ENCODE data around the gene ATP6V0A4.

The ATP6V0A4 gene

DNA sequence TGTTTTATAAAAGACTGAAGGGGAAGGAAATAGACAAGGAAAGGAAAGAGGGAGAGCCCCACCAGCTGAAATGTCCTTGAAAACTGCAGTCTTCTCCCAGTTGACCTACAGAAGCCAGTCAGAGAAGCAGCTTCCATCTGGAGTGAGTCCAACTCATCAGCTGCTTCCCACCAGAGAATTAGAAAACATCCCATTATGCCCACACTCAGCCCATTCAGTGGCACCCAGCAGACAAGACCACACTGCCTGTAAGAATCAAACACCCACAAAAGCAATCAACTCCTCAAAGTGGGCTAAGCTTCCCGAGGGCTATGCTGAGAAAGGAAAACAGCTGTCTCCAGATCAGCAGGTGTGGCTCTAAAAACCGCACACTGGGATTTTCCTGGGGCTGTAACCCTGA lies 29.8 kb downstream of the ATP6V0A4 start:
- Mint-ChIP-seq H3K27ac (no peak overlapping the region), H3K4me1 (peaks cover 11% of the 10 kb centered on the region), H3K27me3 (ENCODE audit: low read depth, poor library complexity) (peaks cover 15% of the 10 kb centered on the region), H3K9me3 (no peaks in the 10 kb centered on the region), H3K36me3 (ENCODE audit: low read depth) (no peaks in the 10 kb centered on the region), H3K4me3 (no peak overlapping the region)
- no peak for DNase-seq
- TF ChIP-seq, protein P1, sequence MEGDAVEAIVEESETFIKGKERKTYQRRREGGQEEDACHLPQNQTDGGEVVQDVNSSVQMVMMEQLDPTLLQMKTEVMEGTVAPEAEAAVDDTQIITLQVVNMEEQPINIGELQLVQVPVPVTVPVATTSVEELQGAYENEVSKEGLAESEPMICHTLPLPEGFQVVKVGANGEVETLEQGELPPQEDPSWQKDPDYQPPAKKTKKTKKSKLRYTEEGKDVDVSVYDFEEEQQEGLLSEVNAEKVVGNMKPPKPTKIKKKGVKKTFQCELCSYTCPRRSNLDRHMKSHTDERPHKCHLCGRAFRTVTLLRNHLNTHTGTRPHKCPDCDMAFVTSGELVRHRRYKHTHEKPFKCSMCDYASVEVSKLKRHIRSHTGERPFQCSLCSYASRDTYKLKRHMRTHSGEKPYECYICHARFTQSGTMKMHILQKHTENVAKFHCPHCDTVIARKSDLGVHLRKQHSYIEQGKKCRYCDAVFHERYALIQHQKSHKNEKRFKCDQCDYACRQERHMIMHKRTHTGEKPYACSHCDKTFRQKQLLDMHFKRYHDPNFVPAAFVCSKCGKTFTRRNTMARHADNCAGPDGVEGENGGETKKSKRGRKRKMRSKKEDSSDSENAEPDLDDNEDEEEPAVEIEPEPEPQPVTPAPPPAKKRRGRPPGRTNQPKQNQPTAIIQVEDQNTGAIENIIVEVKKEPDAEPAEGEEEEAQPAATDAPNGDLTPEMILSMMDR (IDR thresholded peaks at IDR 0.05): no peak

DNA sequence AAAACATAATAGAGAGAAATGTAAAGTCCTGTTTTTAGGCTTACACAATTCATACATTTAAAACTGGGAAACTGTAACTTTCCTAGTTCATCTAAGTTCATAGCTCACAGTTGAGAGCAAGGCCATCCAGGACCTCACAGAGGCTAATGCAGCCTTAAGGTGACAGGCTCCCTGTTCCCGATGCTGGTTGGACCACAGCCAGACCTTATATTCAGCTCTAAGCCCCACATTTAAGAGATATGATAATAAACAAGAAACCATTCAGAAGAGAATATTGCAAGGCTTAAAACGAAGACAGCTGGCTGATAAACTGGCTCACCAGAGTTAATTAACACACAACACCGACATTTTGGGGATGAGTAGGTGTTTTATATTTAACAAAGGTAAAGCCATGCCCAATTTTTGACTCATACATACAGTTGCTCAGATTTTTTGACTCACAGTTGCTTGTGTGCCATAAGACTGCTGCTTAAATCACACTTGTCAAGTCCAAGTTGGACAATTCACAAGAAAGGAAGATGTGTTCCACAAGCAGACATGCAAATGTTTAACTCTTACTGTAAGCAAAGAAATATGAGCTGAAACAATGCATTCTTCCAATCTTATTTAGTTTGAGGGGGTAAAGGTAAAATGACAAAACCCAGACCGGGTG lies 41.3 kb downstream of the ATP6V0A4 start:
- no peak for DNase-seq
- TF ChIP-seq, protein P1 (IDR thresholded peaks at IDR 0.05): no peak
- Mint-ChIP-seq H3K9me3 (no peaks in the 10 kb centered on the region), H3K4me1 (peaks cover 22% of the 10 kb centered on the region), H3K36me3 (ENCODE audit: low read depth) (no peaks in the 10 kb centered on the region), H3K27me3 (ENCODE audit: low read depth, poor library complexity) (peaks cover 3% of the 10 kb centered on the region), H3K4me3 (no peak overlapping the region), H3K27ac (no peak overlapping the region)

DNA sequence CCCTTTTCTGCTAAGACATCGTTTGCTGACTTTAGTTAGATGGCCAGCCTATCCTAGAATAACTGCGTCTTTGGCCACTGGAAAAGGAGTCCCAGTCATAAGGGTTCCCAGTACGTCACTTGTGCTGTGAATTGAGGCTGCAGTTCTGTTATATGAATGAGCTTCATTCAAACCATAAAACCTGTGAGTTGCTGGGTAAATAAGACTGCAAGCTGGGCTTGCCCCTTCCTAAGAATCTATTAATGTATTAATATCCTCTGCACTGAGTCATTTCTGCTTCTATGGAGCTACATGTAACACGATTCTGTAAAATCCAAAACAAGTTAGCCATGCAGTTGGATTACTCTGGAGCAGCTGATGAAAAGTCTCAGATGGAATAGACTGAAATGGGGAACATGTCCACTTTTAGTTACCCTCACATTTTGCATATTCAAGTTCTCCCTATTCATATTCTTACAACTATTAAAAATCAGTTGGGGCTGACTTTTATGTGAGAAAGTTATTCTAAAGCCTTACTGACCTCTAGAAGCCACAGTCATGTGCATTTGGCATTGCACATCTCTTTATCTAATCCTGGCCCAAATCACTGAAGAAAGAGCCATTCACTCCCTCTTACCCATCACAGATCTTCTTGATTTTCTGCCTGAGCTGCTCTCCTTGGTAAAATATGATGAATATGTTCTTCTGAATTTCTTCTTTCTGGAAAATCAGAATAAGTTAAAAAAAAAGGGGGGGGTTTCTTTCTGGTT lies 42.0 kb downstream of the ATP6V0A4 start:
- H3K27ac Mint-ChIP-seq: peak overlapping the region; percentile 85
- H3K27me3 Mint-ChIP-seq (ENCODE audit: low read depth, poor library complexity): peaks cover 6% of the 10 kb centered on the region
- DNase-seq: no peak
- no peak overlapping the region for H3K4me3 Mint-ChIP-seq
- H3K9me3 Mint-ChIP-seq: no peaks in the 10 kb centered on the region
- TF ChIP-seq, protein P1 (IDR thresholded peaks at IDR 0.05): no peak
- H3K36me3 Mint-ChIP-seq (ENCODE audit: low read depth): no peaks in the 10 kb centered on the region
- peaks cover 28% of the 10 kb centered on the region for H3K4me1 Mint-ChIP-seq

DNA sequence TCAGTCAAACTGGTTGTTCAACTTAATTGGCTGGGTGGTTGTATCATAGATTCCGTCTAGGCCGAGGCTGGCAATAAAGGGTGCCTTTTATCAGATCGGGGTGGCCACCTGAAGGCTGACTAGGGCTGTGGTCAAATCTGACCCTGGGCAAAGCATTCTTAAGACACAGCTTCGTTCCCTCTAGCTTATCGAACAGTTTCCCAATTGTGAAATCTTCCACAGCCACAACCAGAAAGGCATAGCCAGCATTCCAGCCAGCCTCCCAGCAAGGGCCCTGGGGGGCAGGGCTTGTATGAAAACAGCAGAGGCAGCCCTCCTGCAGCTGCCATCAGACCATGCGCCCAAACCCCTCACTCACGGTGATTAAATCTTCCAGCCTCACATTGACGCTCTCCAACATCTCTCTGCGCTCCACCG lies 42.7 kb downstream of the ATP6V0A4 start:
- DNase-seq: no peak
- Mint-ChIP-seq H3K4me3 (no peak overlapping the region), H3K4me1 (peaks cover 35% of the 10 kb centered on the region), H3K9me3 (no peaks in the 10 kb centered on the region), H3K27ac (peak overlapping the region; percentile 85), H3K27me3 (ENCODE audit: low read depth, poor library complexity) (peaks cover 7% of the 10 kb centered on the region), H3K36me3 (ENCODE audit: low read depth) (no peaks in the 10 kb centered on the region)
- TF ChIP-seq, protein P1 (IDR thresholded peaks at IDR 0.05): no peak

DNA sequence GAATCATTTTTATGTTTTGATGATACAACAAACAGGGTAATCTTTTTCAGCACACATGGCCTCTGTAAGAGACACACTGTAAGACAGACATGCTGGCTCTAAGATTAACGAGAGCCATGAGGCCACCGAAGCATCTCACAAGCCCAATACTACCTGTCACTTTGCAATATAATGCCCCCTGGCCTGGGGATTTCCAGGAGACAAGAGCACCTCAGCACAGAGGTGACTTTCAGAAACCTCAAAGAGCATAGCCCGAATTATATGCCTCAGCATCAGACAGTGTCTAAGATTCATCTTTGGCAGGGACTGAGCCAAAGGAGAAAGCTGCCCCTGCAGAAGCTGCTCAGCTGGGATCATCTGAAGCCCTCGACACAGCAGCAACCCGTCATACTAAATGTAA lies 44.4 kb downstream of the ATP6V0A4 start:
- Mint-ChIP-seq H3K4me1 (peaks cover 47% of the 10 kb centered on the region), H3K27me3 (ENCODE audit: low read depth, poor library complexity) (peaks cover 7% of the 10 kb centered on the region), H3K27ac (no peak overlapping the region), H3K36me3 (ENCODE audit: low read depth) (no peaks in the 10 kb centered on the region), H3K9me3 (no peaks in the 10 kb centered on the region), H3K4me3 (no peak overlapping the region)
- TF ChIP-seq, protein P1 (IDR thresholded peaks at IDR 0.05): no peak
- no peak for DNase-seq

DNA sequence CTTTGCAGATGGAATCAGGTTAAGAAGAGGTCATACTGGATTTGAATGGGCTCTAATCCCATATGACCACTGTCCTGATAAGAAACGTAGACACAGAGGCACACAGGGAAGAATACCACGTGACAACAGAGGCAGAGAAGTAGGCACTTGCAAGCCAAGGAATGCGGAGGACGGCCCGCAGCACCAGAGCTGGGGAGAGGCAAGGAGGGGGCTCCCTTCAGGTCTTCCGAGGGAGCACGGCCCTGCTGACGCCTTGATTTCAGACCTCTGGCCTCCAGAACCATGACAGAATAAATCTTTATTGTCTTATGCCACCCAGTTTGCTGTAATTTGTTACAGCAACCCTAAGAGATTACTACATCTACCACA lies 44.9 kb downstream of the ATP6V0A4 start:
- H3K36me3 Mint-ChIP-seq (ENCODE audit: low read depth): no peaks in the 10 kb centered on the region
- no peak for DNase-seq
- peaks cover 47% of the 10 kb centered on the region for H3K4me1 Mint-ChIP-seq
- H3K27me3 Mint-ChIP-seq (ENCODE audit: low read depth, poor library complexity): peaks cover 7% of the 10 kb centered on the region
- H3K27ac Mint-ChIP-seq: no peak overlapping the region
- TF ChIP-seq, protein P1 (IDR thresholded peaks at IDR 0.05): no peak
- H3K4me3 Mint-ChIP-seq: no peak overlapping the region
- H3K9me3 Mint-ChIP-seq: no peaks in the 10 kb centered on the region

All from nephron progenitor cell (in vitro differentiated cells).